Measurements from ENCODE around the gene PDZD2.

Gene PDZD2

GRCh38 chr5:32155211-32155610 is 516.3 kb downstream of the PDZD2 start:
- no peak for DNase-seq

GRCh38 chr5:32156635-32157034 is 517.7 kb downstream of the PDZD2 start:
- DNase-seq = no peak

- DNase-seq = no peak
These were observed 518.1 kb downstream of the PDZD2 start for GRCh38 chr5:32157078-32157477.

GRCh38 chr5:32158679-32158975 is 519.7 kb downstream of the PDZD2 start:
- no peak for DNase-seq

- DNase-seq = no peak
These were observed 520.6 kb downstream of the PDZD2 start for GRCh38 chr5:32159328-32160072.

GRCh38 chr5:32160228-32160627 is 521.3 kb downstream of the PDZD2 start:
- no peak for DNase-seq
